Thoracic aorta (tissue), 2 donors: ENCODE measurements around the gene RNF133. TPM values are rescaled to one million over a fixed set of nuclear protein-coding genes. Genes with fewer than 3 reads are reported as not detected.

Experiments used
- ATAC-seq: fragments of 150-250 bp; one replicate; pipeline ENCODE4 v1.8.0; 2017; ENCODE audit warnings: low read depth; ENCODE audit not compliant: insufficient number of reproducible peaks, low FRiP score
- DNase-seq: peaks from one replicate; pipeline ENCODE4 v3.0.0-alpha.2; 2020; ENCODE audit warnings: low spot score
- H3K27ac ChIP-seq, 2 donors: fragments of 200-600 bp; sonication (generic); 1 replicate in 1 of 2; 2 replicates in 1 of 2; pipeline ENCODE4 v1.5.1; 2016; ENCODE audit warnings: mild to moderate bottlenecking in 2 of 2, moderate library complexity in 2 of 2
- H3K27me3 ChIP-seq: fragments of 200-600 bp; sonication (generic); replicated peaks from 2 replicates; pipeline ENCODE4 v1.6.0; 2016; ENCODE audit warnings: mild to moderate bottlenecking; ENCODE audit not compliant: insufficient read depth
- H3K36me3 ChIP-seq: fragments of 200-600 bp; sonication (generic); one replicate; pipeline ENCODE4 v1.5.1; 2016
- H3K4me1 ChIP-seq, 2 donors: fragments of 200-600 bp; sonication (generic); 1 replicate in 1 of 2; 2 replicates in 1 of 2; pipeline versions ENCODE4 v1.5.1 to v1.6.0; 2016; ENCODE audit warnings: low read depth in 2 of 2, mild to moderate bottlenecking in 1 of 2; ENCODE audit not compliant: control insufficient read depth in 1 of 2
- H3K4me3 ChIP-seq: fragments of 200-600 bp; sonication (generic); 2 replicates; pipeline ENCODE4 v1.5.1; 2016; ENCODE audit warnings: mild to moderate bottlenecking
- H3K9me3 ChIP-seq: fragments of 200-600 bp; sonication (generic); 2 replicates; pipeline ENCODE4 v1.5.1; 2016
- total RNA-seq, 2 donors: library from RNA; depleted of rRNA; stranded (reverse); fragments of >200 nt; gene quantifications; one replicate each; pipeline versions ENCODE4 v1.1.0 to v1.2.3, GENCODE V29; 2016
- TF ChIP-seq, protein P1 (sequence below): fragments of 200-600 bp; sonication (generic); IDR thresholded peaks from one replicate; pipeline ENCODE4 v1.5.1; 2019; ENCODE audit warnings: antibody characterized with exemption

The RNF133 gene
- total RNA-seq, 2 donors from 2014 or later: 0.68 to 4.6 TPM

DNA sequence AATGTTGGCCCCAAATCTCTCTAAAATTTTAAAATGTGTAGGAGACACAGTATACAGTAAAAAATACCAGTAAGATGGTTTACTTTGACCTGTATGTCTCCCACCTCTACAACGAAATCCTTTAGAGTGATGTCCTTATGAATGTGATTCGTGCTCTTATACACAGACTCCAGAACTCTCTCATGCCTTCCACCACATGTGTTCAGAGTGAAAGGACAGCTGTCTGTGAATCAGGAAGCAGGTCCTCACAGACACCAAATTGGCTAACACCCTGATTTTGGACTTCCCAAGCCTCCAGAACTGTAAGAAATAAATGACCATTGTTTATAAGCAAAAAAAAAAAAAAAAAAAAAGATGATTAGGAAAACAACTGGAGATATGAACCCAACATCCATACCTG is 35.2 kb downstream of the RNF133 start:
- Histone ChIP-seq H3K27ac (no peak overlapping the region), H3K4me1 (no peaks in the 10 kb centered on the region), H3K4me3 (no peak overlapping the region), H3K36me3 (no peaks in the 10 kb centered on the region), H3K27me3 (no peaks in the 10 kb centered on the region), H3K9me3 (no peaks in the 10 kb centered on the region)
- TF ChIP-seq, protein P1, sequence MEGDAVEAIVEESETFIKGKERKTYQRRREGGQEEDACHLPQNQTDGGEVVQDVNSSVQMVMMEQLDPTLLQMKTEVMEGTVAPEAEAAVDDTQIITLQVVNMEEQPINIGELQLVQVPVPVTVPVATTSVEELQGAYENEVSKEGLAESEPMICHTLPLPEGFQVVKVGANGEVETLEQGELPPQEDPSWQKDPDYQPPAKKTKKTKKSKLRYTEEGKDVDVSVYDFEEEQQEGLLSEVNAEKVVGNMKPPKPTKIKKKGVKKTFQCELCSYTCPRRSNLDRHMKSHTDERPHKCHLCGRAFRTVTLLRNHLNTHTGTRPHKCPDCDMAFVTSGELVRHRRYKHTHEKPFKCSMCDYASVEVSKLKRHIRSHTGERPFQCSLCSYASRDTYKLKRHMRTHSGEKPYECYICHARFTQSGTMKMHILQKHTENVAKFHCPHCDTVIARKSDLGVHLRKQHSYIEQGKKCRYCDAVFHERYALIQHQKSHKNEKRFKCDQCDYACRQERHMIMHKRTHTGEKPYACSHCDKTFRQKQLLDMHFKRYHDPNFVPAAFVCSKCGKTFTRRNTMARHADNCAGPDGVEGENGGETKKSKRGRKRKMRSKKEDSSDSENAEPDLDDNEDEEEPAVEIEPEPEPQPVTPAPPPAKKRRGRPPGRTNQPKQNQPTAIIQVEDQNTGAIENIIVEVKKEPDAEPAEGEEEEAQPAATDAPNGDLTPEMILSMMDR: no peak
- no peak for DNase-seq
- ATAC-seq: no peak

DNA sequence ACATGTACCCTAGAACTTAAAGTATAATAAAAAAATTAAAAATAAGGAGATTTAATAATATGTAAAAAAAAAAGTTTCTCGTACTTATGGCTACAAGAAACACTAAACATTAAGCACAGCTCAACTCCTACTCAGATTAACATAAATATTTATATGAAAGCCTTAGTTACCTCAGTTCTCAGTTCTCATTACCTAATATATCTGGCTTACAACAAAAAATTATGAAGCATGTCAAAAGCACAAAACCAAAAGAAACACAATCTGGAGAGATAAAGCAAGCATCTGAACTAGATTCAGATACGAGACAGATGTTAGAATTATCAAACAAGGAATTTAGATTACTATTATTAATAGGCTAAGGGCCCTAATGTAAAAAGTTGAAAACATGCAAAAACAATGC is 40.1 kb downstream of the RNF133 start:
- TF ChIP-seq, protein P1: no peak
- Histone ChIP-seq H3K4me3 (no peak overlapping the region), H3K4me1 (no peaks in the 10 kb centered on the region), H3K27me3 (no peaks in the 10 kb centered on the region), H3K27ac (no peak overlapping the region), H3K9me3 (no peaks in the 10 kb centered on the region), H3K36me3 (no peaks in the 10 kb centered on the region)
- no peak for ATAC-seq
- no peak for DNase-seq

DNA sequence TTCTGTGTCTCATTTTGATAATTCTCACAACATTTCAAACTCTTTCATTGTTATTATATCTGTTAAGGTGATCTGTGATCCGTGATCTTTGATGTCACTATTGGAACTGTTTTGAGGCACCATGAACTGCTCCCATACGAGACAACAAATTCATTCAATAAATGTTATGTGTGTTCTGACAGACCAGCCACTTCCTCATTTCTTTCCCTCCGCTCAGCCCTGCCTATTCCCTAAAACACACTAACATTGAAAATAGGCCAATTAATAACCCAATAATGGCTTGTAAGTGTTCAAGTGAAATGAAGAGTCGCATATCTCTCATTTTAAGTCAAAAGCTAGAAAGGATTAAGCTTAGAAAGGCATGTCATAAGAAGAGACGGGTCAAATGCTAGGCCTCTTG is 45.2 kb downstream of the RNF133 start:
- Histone ChIP-seq H3K9me3 (no peaks in the 10 kb centered on the region), H3K4me3 (no peak overlapping the region), H3K36me3 (no peaks in the 10 kb centered on the region), H3K27ac (no peak overlapping the region), H3K27me3 (no peaks in the 10 kb centered on the region), H3K4me1 (no peaks in the 10 kb centered on the region)
- DNase-seq: no peak
- TF ChIP-seq, protein P1: no peak
- ATAC-seq: no peak

DNA sequence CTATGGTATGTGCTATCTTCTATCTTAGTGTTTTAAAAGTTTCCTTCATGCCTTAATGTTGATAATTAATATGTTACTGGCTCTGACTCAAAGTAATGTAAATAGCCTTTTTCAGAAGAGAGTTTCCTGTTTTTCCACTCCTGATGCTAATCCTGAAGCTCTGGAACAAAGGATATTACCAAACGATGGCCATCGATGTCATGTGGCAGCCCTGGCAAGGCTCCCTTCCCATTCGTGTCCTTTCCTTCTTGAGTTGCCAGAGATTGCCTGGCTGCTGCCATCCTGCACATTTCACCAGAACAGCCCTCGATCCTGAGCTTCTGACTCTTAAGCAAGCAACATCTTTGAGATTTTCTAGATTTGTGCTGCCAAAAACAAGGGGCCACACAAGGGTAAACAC is 46.0 kb downstream of the RNF133 start:
- no peaks in the 10 kb centered on the region for H3K9me3 ChIP-seq
- ATAC-seq (no peak), DNase-seq (no peak)
- no peak overlapping the region for H3K27ac ChIP-seq
- H3K36me3 ChIP-seq: no peaks in the 10 kb centered on the region
- TF ChIP-seq, protein P1: no peak
- H3K4me3 ChIP-seq: no peak overlapping the region
- no peaks in the 10 kb centered on the region for H3K27me3 ChIP-seq
- H3K4me1 ChIP-seq: no peaks in the 10 kb centered on the region

DNA sequence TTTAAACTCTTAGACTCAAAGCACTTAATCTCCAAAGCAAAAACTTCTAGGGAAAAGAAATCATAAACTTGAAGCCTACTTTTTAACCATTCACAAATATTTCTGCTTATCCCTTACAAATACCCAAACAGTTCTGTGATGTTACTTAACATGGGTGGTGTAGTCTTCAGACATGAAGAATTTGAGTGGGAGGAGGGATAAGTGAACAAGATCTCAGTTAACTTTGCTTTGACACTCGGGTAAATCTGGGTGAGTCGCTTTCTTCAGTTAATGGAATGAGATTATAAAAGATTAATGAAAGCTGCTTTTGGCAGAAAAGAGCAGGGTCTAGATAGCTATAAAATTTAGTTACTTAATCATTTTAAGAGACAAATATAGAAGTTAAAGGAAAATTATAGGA is 47.5 kb downstream of the RNF133 start:
- TF ChIP-seq, protein P1: no peak
- no peaks in the 10 kb centered on the region for H3K27me3 ChIP-seq
- no peak for ATAC-seq
- no peaks in the 10 kb centered on the region for H3K9me3 ChIP-seq
- H3K4me1 ChIP-seq: no peaks in the 10 kb centered on the region
- H3K27ac ChIP-seq: no peak overlapping the region
- DNase-seq: no peak
- no peak overlapping the region for H3K4me3 ChIP-seq
- no peaks in the 10 kb centered on the region for H3K36me3 ChIP-seq

Other genes starting within 250 kb of the RNF133 start
- gene RNF148, start 3.8 kb upstream of the RNF133 start, total RNA-seq: 1 to 10 TPM in 1 of 2 donors, under 1 TPM in 1; 0.27 to 3.5 TPM
- 10 to 100 TPM; 16.4 to 32.5 TPM for gene CADPS2, start 187.3 kb upstream of the RNF133 start, total RNA-seq